ENCODE results near the gene PFKFB2.

PFKFB2 gene

DNA sequence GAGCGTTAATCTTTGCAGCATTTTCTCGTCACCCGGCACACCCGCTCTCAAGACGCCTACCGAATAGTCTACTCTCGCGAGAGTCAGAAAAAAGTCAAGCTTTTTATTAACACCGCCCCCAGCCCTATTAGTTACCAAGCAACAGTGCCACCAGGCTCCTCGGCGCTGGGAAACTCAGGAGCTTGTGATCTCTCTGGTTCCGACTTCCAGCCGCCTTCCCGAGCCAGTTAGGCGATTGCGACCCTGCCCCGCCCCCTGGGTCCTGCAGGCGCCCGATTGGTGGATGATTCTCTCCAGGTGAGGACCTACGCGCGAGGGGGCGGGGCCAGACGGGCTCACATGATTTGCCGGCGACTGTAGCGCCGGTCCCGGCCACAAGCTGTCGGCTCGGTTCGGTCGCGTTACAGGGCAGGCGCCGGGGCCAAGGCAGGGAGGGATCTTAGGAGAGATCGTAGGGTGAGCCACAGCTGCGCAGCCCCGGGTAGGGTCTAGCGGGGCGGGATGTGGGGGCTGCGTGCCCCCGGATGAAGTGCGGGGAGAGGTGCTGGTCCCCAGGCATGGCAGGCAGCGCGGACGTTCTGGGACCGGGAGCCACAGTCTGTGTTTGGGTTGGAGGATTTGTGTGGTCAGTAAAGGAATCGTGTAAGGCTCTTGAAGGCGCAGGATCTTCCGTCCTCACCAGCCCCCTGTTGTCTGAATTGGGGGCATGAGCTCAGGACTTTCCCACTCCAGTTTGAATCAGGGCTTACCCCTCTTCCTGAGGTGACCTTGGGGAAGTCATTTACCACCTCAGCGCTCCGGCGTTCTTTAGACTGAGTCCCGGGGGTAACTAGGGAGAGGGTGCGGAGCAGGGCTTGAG lies at the start of gene PFKFB2:
Gene PFKFB2 (plus strand): TSS at position 365 of the 859 bp plus-strand sequence. CDS start 1,443 bp downstream, outside the sequence.
- peak; percentile 99 for DNase-seq

DNA sequence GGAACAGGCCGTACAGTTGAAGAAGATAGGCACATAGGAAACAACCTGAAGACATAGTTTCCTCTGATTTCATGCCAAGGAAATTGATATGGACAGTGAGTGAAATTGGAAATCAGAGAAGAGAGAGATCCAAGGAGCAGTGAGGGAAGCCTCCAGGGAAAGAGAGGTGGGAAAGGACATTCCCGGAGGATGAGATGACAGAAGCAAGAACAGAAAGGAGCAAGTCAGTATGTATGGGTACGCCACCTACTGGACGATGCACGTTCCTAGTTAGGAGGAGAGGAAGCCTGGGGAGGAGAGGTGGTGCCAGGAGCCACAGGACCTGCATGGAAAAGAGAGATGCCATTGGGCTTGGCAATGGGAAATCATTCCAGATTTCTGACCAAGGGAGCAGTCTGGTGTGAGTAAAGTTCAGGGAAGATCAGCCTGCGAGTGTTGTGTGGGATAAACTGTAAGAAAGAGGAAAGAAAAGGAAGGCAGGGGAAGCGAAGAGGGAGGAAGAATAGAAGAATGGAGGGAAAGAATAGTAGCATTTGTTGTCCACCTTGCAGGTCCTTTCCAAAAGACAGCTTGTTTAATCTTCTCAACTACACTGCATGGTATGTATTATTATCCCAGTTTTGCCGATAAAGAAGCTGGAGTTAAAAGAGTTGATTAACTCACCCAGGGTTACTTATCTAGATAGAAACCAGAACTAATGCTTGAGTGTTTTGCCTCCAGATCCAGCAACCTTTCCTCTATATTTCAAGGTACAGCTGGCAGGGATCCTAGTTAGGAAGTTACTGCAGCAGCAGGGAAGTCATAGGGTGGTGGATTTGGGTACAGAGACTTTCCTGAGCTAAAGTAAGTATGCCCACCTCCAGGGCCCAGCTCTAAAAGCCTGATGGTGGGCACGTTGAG lies 47.9 kb upstream of the PFKFB2 start:
- no peak for DNase-seq

DNA sequence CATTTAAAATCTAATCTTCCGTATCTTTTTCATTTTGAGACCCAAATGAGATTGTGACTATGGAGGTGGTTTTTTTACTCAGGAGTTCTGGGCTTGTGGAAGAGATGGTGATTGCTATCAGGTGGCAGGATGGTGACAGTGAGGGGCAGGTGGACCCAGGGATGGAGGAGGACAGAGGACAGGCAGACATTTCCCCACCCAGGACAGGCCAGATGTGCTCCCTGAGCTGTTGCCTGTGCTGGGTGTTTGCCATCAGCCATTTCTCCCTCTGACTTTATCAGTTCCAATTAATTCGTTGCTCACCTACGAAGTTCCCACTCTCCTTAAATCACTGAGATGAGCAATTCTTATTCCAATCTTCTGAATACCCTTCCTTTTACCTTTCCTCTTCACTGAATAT lies 47.0 kb upstream of the PFKFB2 start:
- no peak for DNase-seq

DNA sequence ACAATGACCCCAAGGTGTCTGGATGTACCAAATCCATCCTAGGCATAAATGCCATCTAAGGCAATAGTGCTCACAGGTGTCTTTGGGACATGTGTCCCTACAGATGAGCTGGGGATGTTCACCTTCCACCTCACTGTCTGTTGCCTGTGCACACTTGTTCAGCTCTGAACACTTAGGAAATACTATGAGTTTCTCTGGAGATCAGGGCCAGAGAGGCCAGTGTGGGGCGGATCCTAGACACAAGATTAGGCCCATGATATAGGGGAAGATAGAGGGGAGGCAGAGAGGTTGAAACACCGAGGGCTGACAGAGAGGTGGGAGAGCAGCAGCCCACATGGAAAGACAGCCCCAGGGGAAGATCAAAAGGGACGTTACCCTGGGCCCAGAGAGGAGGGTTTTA lies 46.2 kb upstream of the PFKFB2 start:
- no peak for DNase-seq

DNA sequence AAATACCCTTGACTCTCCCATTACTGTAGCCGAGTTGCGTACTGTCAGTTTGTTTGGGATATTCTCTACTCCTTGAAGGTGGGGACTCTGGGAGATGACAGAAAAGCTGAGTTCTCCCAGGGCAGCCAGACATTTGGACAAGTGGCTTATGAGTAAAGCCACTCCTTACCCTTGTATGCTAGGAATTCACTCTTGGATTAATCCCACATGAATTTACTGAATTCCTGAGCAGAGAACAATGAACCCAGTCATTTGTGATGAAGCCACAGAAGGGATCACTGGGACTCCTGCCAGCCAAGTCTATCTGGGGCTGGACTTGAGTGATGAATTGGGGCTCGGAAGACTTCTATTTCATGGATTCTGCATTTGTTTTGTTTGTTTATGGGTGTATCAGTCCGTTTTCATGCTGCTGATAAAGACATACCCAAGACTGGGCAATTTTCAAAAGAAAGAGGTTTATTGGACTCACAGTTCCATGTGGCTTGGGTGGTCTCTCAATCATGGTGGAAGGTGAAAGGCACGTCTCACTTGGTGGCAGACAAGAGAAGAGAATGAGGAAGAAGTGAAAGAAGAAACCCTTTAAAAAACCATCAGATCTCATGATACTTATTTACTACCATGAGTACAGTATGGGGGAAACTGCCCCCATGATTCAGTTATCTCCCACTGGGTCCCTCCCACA lies 45.6 kb upstream of the PFKFB2 start:
- DNase-seq, result no peak

DNA sequence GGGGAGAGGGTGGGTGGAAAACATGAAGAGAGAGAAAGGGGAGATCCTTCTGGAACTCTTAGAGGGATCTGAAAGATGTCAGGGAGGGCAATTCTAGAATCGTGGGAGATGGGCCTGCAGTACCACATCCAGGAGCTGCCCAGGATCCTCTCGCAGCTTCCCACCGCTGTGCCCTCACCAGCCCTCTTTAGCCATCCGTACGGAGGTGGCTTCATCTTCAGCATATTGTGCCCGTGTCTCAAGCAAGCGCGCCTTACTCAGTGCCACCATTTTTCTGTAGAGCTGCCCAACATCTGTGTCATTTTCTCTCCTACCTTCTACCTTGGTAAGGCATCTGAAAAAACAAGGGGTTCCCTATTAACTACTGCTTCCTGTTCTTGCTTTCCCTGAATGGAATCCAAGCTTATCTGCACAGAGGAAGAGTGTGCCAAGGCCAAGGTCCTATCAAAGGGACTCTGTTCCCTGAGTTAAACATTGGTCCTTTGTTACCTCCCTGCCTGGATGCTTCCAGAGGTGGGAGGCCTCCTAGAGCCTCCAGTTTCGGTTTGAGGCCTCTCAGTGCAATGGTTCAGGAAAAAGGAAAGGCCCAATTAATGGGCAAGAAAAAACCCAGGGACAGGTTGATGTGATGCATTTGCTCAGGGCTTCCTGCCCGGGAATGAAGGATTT lies 43.8 kb upstream of the PFKFB2 start:
- no peak for DNase-seq

DNA sequence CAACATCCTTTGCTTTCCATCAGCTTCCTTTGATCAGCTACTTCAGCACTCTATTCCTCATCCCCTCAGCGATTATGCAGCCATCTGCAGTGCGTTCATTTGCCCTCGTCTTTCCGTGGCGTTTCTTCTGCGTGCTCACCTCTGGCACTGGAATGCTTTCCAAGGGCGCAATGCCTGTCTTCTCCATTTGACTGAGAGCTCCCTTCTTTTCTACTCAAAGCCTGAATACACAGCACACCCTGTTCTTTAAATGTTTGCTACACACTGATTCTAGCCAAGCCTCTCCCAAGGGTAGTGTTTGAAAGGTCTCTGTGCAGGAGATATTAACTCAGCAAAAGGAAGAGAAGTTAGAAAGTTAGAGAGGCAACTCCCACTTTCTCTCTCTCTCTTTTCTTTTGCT lies 43.1 kb upstream of the PFKFB2 start:
- no peak for DNase-seq

DNA sequence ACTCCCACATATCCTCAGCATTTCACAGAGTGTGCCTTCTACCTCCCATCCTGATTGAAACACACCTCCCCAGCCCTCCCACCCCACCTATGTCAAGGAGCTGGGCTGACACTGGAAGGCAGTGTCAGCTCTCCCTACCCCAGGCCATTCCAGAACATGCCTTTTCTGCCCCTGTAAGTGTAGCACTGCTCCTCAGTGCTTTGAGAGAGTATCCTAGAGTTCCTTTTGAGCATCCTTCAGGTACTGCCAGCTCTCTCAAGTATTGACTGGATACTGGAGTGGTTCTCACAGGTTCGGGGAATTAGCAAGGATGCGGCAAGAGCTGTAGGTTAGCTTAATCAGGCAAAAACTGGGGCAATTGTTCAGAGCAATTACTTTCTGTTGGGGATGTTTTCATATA lies 42.3 kb upstream of the PFKFB2 start:
- no peak for DNase-seq

DNA sequence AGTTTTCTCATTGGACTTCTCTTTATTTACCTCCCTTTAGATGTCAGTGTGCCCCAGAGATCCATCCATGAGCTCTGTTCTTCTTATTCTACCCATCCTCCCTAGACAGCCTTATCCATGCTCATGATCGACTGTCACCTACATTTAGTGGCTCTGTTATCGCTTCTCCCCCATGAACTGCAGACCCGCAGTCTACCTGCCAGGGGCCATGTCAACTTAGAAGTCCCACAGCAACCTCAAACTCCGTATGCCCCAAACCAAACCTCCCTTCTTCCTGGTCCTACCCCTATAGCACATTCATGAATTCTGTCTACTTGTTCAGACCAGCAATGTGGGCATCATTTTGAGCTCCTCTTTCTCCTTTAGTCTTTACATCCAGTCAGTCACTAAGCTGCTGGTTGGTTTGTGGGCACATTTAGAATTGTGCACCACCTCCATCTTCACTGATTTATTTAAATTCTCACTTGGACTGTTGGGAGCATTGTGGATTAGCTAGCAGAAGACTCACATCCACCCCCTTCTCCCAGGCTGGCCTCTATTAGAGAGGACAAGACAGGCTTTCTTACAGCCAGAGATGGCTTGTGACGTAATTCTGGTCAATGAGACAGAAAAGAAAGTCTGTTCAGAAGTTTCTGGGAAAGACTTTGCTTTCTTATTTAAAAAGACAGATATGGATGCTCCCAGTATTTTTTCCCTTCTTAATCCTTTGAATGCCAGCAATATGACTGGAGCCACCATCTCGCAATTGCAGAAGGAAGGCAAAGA lies 39.6 kb upstream of the PFKFB2 start:
- DNase-seq, result no peak

DNA sequence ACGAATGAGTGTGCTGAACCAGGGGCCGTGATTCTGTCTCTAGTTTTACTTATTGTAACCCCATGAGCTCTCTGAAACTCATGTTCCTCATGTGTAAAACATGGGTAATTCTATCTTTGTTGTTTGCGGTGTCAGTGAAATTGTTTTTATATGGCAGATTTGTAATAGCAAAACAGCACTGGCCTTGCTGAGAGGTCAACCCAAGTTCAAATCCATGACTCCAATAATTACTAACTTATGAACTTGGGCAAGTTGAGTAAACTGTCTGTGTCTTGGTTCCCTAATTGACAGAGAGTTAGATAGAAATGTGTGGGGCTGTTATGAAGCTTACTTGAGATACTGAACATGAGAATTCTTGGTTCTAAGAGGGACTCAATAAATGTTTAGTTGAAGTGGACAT lies 38.3 kb upstream of the PFKFB2 start:
- DNase-seq, result no peak

DNA sequence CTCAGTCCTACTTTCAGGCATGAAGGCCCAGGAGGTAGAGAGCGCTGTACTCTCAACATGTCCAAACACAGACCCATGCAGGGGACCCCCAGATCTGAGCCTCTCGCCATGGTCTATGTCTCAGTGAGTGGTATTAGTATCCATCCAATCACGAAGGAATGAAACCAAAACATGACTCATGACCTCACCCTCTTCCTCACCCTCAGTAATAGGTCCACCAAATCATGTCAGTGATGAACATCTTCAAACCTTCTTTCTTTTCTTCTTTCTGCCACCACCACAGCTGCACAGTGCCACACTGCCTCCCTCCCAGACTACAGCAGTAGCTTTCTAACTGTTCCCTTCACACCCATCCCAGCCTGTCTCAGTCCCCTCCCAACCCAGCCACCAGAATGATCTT lies 37.3 kb upstream of the PFKFB2 start:
- DNase-seq, result no peak

DNA sequence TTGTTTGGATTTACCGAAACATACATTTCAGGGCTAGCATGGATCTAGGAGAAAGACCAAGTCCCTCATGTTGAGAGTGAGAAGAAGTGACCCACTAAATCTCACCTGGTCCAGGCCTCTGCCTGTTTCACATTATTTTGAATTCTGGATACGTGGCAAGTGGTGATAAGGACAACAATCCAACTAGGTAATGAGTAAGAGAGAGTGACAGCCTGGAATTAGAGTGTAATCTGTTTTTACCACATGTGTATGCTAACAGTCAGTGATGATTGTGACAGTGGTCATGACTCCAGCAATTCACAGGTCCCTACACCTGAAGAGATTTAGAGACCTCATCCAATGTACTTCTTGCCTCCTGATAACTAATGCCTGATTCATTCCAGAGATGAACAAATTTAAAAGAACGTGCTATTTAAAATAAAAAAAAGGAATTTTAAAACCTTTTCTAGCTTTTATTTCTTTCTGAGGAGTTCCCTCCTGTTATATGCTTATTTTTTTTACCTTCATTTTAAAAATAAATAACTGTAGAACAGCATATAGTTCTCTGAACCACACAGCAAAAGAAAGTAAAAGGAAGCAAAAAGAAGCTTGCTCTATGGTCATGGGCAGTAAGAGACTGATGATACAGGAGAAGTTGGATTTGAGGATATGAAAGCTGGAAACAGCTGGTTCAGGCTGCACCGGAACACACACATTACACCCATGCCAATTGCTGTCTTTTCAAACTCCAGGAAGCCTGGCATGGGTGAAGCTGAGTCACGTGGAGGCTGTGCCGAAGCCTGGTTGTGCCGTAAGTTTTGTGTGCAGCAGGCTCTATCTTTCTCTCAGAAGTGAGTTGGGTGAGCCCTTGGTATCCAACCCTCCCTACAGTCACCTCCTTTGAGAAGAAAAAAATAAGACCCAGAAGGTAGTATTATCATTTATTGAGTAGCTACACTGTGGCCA lies 35.2 kb upstream of the PFKFB2 start:
- DNase-seq, result no peak

DNA sequence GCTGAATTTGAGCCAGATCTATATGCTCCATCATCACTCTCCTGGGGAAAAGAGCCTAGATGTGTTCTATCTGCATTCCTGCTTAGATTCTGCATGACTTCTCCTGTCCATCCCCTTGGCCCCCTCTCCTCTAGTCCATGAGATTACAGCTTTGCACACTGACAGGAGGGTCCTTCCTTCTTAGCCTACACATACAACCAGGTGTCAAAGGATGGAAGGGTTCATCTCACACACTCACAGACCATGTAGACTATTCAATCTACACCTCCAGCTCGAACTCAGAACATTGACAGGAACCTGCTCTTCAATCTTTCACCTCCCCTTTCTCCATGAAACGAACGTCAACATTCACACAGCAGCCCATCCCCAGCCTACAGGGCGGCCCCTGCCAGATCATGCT lies 34.4 kb upstream of the PFKFB2 start:
- DNase-seq, result no peak

DNA sequence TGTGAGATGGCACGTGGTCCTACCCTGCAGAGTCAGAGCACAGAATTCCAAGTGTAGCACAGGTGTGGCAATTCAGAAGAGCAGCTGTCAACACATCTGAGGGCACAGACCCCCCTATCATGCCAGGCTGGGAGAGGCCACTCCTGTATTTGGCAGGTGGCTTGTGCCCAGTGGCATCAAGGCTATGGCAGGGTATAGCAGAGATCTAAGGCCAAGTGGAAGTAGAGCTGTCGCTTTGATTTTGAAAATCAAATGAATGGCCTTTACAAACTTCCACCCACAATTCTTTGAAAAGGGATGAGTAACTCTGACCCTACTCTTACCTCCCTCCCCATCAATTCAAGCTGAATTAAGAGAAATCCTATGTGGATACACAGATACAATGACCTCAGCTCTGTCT lies 33.9 kb upstream of the PFKFB2 start:
- DNase-seq, result no peak

DNA sequence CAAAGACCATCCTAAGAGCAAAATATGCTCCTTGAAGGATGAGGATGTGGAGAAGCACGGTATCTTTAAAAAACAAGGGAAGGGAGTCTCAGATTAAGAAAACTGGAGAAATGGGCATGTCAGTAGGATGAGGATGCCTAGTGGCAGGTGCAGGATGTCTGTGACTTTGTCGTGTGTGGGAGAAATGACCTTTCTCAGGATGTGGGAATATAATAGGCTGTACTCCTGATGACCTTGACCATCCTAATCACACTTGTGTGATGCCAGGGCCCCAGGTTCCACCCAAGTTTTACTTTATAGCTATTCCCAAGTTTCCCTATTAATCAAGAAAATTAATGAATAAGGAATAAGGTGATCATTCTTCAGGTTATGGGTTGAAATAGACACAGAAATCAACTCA lies 33.4 kb upstream of the PFKFB2 start:
- no peak for DNase-seq

DNA sequence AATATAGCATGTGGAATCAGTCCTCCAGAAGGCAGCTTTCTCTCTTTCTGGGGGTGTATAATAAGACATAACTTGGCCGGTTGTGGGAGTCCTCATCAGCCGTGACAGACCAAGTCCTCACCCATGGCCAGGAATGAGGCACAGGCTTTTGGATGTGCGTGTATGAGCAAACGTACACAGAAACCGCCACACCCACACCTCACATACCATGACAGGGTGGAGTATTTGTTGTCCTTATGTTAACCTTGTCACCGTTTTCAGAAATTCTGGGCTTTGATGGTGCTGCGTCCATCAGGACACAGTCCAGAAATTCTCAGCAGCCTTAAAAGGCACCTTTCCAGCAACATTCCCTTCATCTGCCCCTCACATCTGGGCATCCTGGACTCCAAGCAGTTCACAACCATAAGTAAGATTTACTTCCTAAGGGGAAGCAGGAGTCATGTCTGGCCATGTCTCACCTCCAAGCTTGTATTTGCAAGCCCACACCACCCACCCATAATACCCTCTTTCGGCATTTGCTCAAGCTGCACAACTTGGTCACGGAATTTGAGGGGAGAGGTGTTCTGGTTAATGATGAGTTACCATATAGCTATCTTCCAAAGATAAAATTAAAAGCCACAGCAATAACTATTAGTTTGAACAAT lies 32.9 kb upstream of the PFKFB2 start:
- no peak for DNase-seq

DNA sequence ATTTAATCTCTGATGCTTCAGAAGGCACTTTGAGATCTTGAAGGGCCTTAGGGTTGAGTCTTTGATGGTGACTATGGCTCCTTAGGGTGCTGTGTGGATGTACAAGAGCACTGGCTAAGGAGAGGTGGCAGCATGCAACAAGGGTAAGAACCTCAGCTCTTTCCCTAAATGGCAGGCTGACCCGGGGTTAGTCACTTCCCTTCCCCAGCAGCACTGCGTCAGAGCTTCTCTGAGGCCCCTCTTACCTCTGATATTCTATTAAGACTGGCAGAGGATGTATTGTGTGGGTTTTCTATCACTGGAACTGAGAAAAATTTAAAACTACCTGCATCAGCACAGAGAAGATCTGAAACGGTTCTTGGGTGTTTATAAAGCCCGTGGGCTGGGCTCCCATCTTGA lies 32.4 kb upstream of the PFKFB2 start:
- DNase-seq, result no peak

DNA sequence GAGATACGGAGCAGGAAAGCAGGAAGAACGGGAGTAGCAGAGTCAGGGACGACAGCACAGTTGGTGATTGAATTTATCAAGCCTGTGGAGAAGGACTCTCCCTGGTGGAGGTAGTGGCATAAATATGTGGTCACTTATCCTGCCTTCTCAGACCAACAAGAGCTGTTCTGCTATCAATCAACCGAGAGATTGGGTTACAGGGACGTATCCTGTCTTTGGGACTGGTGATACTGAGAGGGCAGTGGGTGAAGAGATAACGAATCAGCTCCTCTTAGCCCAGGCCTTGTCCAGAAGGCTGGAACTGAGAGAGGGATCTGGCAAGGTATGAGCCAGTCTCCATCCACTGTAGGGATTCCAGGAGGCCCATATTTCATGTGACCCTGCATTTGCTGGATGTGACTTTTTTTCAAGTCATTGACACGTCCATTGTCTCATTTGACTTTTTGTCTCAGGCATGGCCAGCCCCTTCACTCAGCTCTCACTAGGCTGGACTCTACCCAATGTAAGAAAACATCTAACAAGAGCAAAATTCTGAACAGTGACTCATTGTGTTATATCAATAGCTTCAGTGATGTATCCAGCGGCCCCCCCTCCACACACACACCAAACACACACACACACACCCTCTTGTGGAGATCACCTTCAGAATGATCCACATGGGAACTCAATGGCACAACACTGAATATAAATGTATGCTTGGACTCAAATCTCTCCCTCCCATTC lies 31.8 kb upstream of the PFKFB2 start:
- DNase-seq, result no peak

DNA sequence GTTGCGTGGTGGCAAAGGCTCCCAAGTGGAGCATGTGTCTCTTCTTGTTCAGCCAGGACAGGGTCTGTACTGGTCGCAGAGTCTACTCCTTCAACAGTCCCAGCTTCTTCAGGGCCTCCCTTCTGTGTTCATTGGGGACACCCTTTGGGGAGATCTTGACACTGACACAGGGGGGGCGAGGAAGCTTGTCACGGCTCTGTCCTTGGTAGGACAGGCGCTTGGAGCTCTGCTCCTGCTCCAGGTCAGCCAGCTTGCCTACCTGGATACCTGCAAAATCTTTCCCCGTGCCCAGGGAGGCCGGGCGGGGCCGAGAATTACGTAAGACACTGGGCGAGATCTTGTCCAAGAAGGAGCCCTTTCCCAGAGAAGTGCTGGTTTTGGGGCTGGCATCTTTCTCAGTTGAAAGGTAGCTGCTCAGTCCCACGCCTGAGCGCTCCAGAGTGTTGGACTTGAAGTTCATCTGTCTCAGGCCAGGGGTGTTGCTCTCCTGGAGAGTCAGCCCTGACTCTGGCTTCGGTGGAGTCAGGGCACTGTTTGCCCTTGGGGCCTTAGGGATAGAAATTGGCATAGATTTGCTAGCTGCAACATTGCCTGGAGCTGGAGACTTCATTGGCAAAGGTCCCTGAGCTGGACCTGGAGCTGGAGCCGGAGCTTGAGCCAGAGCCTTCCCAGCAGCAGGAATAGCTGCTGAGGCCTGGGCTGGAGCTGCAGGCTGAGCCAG lies 31.0 kb upstream of the PFKFB2 start:
- no peak for DNase-seq
